ENCODE results near the gene CRYZL1.

DNA sequence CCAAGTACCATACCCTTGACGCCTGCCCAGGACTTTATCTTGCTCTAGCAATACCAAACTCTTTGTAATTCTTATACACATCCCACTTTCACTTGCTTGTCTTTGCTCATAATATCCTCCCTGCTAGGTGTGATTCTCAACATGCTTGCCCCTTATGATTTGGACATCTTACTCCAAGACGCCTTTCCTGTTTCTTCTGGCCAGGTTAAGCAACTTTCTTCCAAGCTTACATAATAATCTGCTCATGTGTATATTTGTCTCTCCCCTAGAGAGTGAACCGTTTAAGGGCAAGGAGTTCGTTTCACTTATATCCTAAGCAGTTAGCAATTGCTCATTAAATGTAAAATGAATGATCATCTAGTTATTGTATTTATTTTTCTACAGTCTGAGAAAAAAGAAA, 21.8 kb downstream of the CRYZL1 start:
- TF ChIP-seq CTCF (conservative IDR thresholded peaks at IDR 0.05 in 1 of 2, IDR thresholded peaks at IDR 0.05 in 1 of 2; ENCODE audit: low read depth in 1 of 2, low read length in 2 of 2) (no peak), EZH2 (IDR thresholded peaks at IDR 0.05; ENCODE audit: low read length, missing control alignments) (no peak)
